Heart right ventricle (tissue), 16 donors: Measurements from ENCODE around the gene ATF4. TPM values are rescaled to one million over a fixed set of nuclear protein-coding genes. Genes with fewer than 3 reads are reported as not detected.

ENCODE experiments used
- ATAC-seq, 8 donors: fragments of 200-7000 bp; cut with Tn5 transposase; one replicate each; pipeline ENCODE4 v1.9.1; 2020; ENCODE audit warnings: mild to moderate bottlenecking in 8 of 8, moderate library complexity in 8 of 8, moderate number of reproducible peaks in 1 of 8
- DNase-seq, 2 donors: peaks; one replicate each; pipeline ENCODE4 v3.0.0-alpha.2; 2020
- H3K27ac ChIP-seq, 10 donors: fragments of 200-600 bp; sonication (generic) in 2 of 10; one replicate each; pipeline versions ENCODE4 v1.5.0 to v1.8.0; 2020 to 2022; ENCODE audit warnings: mild to moderate bottlenecking in 3 of 10
- H3K27me3 ChIP-seq, 7 donors: fragments of 200-600 bp; one replicate each; pipeline ENCODE4 v1.8.0; 2021 to 2022; ENCODE audit warnings: mild to moderate bottlenecking in 2 of 7
- H3K36me3 ChIP-seq, 9 donors: fragments of 200-600 bp; sonication (generic) in 1 of 9; one replicate each; pipeline versions ENCODE4 v1.5.0 to v1.8.0; 2020 to 2022; ENCODE audit warnings: mild to moderate bottlenecking in 2 of 9
- H3K4me1 ChIP-seq, 9 donors: fragments of 200-600 bp; sonication (generic) in 1 of 9; one replicate each; pipeline versions ENCODE4 v1.5.0 to v1.8.0; 2020 to 2022; ENCODE audit warnings: mild to moderate bottlenecking in 4 of 9
- H3K4me3 ChIP-seq, 10 donors: fragments of 200-600 bp; sonication (generic) in 2 of 10; one replicate each; pipeline versions ENCODE4 v1.5.0 to v1.8.0; 2020 to 2022; ENCODE audit warnings: mild to moderate bottlenecking in 7 of 10, moderate library complexity in 2 of 10
- H3K9me3 ChIP-seq, 11 donors: fragments of 200-600 bp in 10 of 11; sonication (generic) in 2 of 11; one replicate each; pipeline versions ENCODE4 v1.5.0 to v1.8.0; 2013 to 2022; ENCODE audit warnings: mild to moderate bottlenecking in 2 of 11, control low read depth in 1 of 11, moderate library complexity in 1 of 11
- CTCF ChIP-seq, 9 donors: fragments of 200-600 bp; sonication (generic) in 2 of 9; IDR thresholded peaks; one replicate each; pipeline versions ENCODE4 v1.5.0 to v1.8.0; 2021 to 2022; ENCODE audit warnings: antibody characterized with exemption in 9 of 9, mild to moderate bottlenecking in 5 of 9, moderate library complexity in 1 of 9
- WGBS, 2 donors: extraction: QIAGEN DNeasy Blood & Tissue Kit; methylation state at CpG; one replicate each; pipeline ENCODE4 v1.1.7; 2013; ENCODE audit warnings: inconsistent platforms in 1 of 2; 5-methylcytosine and 5-hydroxymethylcytosine counted together
- intact Hi-C, 10 donors: fragments of 100-400 bp; cut with DNase I; formaldehyde crosslinking; loops; one replicate each; pipeline versions ENCODE4 v1.11.1 to v1.14.2; 2022
- polyA plus RNA-seq, 2 donors: library from polyadenylated mRNA; stranded (reverse); fragments of 200-250 nt; gene quantifications; one replicate each; pipeline ENCODE4 v1.2.3, GENCODE V29; 2013
- total RNA-seq, 10 donors: library from RNA; stranded (reverse); fragmentation: NEBNext Ultra II Directional in 3 of 10; extraction: Animal tissue kit (Norgen Biotek cat#: 25700) in 3 of 10; gene quantifications; one replicate each; pipeline versions ENCODE4 v1.2.1 to v1.2.4, GENCODE V29; 2021 to 2023
- donor health status: Arrhythmogenic right ventricular cardiomyopathy.
- donor health status: ischemic (EF 13 %, LVEDD 7.1; RV severe dilation, severe dysfunction).
- donor health status: healthy with polysubstance abuse.
- donor health status: DM: no; HTN: yes; CAD: no.
- donor health status: DM: no; HTN: no; CAD: no.
- donor health status: ischemic (EF 25% LVEDD 6.9; RV normal size, moderate dysfunction).
- donor health status: ischemic (EF 25% LVEDD 5.7; RV mildly dilated, moderate dysfunction).
- donor health status: healthy.
- donor health status: DM: yes; HTN: yes; CAD: no.
- donor health status: Ischemic cardiomyopathy.
- donor health status: ischemic (EF 35%, LVEDD 5.7; RV mildly dilated, moderate dysfunction).
- donor health status: nonischemic (EF 11% LVEDD 7.7; RV severe dilation, severe dysfunction).
- donor health status: DM: yes; HTN: yes; CAD: no.
- donor health status: PGD.
- donor health status: ischemic (EF 29% LVEDD 5.4; RV normal size, mild dysfunction).
- donor health status: nonischemic (EF 23%, LVEDD 6.1; RV moderate dilation, normal function).

ATF4 gene
- total and polyA plus RNA-seq, 12 donors = 95.2 to 637 (median 161) TPM

GRCh38 chr22:39486951-39487825 lies 33.2 kb upstream of the ATF4 start:
- H3K4me3 ChIP-seq = no peak overlapping the region
- peaks cover 0 to 16% (median 0%) of the 10 kb centered on the region in 9 donors for H3K36me3 ChIP-seq
- peaks cover 0 to 25% (median 4%) of the 10 kb centered on the region in 9 donors for H3K4me1 ChIP-seq
- intact Hi-C loops = no loop called here
- peak in 2 of 9 donors; percentile 9 to 17 for TF ChIP-seq CTCF (IDR thresholded peaks at IDR 0.05)
- H3K9me3 ChIP-seq = no peaks in the 10 kb centered on the region
- no peaks in the 10 kb centered on the region for H3K27me3 ChIP-seq
- DNase-seq (no peak), ATAC-seq (peak in 7 of 8 donors; percentile 31 to 64 (median 44))
- peak overlapping the region in 1 of 10 donors; percentile 36 for H3K27ac ChIP-seq
- WGBS, 2 donors = 79 to 85% methylated on average over 39 to 45 of the region's 45 CpGs

- TF ChIP-seq CTCF (IDR thresholded peaks at IDR 0.05) = no peak
- Histone ChIP-seq H3K27me3 (no peaks in the 10 kb centered on the region), H3K27ac (no peak overlapping the region), H3K36me3 (peaks cover 0 to 16% (median 0%) of the 10 kb centered on the region in 9 donors), H3K9me3 (no peaks in the 10 kb centered on the region), H3K4me1 (peaks cover 0 to 25% (median 4%) of the 10 kb centered on the region in 9 donors), H3K4me3 (no peak overlapping the region)
- ATAC-seq (no peak), DNase-seq (no peak)
- WGBS, 2 donors = 97% methylated on average over 70 of the region's 70 CpGs
- intact Hi-C loops = no loop called here
Observed at GRCh38 chr22:39487826-39488520, 32.4 kb upstream of the ATF4 start.

GRCh38 chr22:39488563-39489083 lies 31.7 kb upstream of the ATF4 start:
- no peak for TF ChIP-seq CTCF (IDR thresholded peaks at IDR 0.05)
- no peaks in the 10 kb centered on the region for H3K27me3 ChIP-seq
- peaks cover 0 to 25% (median 4%) of the 10 kb centered on the region in 9 donors for H3K4me1 ChIP-seq
- no peak overlapping the region for H3K27ac ChIP-seq
- intact Hi-C loops = no loop called here
- peaks cover 0 to 16% (median 0%) of the 10 kb centered on the region in 9 donors for H3K36me3 ChIP-seq
- 92 to 95% methylated on average over 39 of the region's 39 CpGs for WGBS, 2 donors
- peak in 1 of 8 donors; percentile 18 for ATAC-seq
- DNase-seq = no peak
- no peaks in the 10 kb centered on the region for H3K9me3 ChIP-seq
- H3K4me3 ChIP-seq = no peak overlapping the region
